HG02970 (cell line): ENCODE results near the gene UTP3.
A peak's percentile ranks its signal among the peaks of the same experiment; 100 is the strongest.
"Not testable (repeated sequence)": the region's sequence is repeated elsewhere in the genome, so short reads cannot be mapped to it uniquely, and the experiment has no call there.

Source experiments
- ATAC-seq: cut with Tn5 transposase; IDR thresholded peaks from one replicate; pipeline ENCODE4 v1.9.1; 2021; ENCODE audit warnings: mild to moderate bottlenecking, moderate library complexity, moderate number of reproducible peaks; ENCODE audit not compliant: unreplicated experiment, low FRiP score

UTP3 gene, protein sequence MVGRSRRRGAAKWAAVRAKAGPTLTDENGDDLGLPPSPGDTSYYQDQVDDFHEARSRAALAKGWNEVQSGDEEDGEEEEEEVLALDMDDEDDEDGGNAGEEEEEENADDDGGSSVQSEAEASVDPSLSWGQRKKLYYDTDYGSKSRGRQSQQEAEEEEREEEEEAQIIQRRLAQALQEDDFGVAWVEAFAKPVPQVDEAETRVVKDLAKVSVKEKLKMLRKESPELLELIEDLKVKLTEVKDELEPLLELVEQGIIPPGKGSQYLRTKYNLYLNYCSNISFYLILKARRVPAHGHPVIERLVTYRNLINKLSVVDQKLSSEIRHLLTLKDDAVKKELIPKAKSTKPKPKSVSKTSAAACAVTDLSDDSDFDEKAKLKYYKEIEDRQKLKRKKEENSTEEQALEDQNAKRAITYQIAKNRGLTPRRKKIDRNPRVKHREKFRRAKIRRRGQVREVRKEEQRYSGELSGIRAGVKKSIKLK

GRCh38 chr4:70687821-70688794, at the start of gene UTP3:
Gene UTP3, plus strand, starts transcription at chr4:70688532. Its CDS starts 146 bp downstream, at chr4:70688678.
- ATAC-seq, result peak; percentile 97

GRCh38 chr4:70640192-70640591, 48.1 kb upstream of the UTP3 start:
- ATAC-seq, result no peak

DNA sequence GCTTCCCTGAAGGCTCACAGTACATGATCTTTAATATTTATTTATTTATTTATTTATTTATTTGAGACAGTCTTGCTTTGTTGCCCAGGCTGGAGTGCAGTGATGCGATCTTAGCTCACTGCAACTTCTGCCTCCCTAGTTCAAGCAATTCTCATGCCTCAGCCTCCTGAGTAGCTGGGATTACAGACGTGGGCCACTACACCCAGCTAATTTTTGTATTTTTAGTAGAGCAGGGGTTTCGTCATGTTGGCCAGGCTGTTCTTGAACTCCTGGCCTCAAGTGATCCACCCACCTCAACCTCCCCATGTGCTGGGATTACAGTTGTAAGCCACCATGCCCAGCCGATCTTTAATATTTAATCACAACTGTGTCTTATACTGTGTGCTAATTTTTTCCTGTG, 37.6 kb upstream of the UTP3 start:
- ATAC-seq, result not testable (repeated sequence)

- no peak for ATAC-seq
Measured at GRCh38 chr4:70651864-70652506, 36.3 kb upstream of the UTP3 start.

- ATAC-seq, result no peak
Measured at GRCh38 chr4:70654605-70655011, 33.7 kb upstream of the UTP3 start.

GRCh38 chr4:70657326-70657725, 31.0 kb upstream of the UTP3 start:
- no peak for ATAC-seq

DNA sequence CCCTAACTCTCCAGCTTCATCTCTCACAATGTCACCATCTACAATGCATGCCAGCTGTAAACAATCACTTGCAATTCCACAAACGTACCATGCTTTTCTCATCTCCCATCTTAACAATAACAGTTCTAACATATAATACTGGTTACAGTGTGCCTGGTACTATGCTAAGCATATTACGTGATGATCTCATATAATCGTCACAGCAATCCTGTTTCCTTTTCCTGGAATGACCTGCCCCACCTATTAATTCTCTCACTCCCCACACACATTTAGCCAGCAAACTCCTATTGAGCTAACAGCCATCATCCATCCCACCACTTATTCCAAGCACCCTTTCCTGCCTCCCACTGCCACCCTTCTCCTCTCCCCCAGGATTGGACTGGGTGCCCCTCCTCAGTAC, 29.9 kb upstream of the UTP3 start:
- no peak for ATAC-seq

DNA sequence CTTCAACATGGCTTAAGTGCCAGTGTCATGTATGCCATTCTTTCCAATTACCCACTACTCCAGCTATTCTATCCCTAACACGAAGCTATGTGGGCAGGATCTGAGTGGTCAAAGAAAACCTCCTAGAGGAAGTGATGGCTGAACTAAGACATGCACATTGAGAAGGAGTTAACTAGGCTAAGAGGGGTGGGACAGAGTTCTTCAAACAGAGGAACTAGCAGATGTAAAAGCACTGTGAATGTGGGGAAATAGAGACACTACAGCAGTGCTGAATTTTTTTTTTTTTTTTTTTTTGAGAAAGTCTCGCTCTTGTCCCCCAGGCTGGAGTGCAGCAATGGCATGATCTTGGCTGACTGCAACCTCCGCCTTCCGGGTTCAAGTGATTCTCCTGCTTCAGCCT, 28.2 kb upstream of the UTP3 start:
- no peak for ATAC-seq

- ATAC-seq, result not testable (repeated sequence)
Measured at GRCh38 chr4:70661309-70661922, 26.9 kb upstream of the UTP3 start.

DNA sequence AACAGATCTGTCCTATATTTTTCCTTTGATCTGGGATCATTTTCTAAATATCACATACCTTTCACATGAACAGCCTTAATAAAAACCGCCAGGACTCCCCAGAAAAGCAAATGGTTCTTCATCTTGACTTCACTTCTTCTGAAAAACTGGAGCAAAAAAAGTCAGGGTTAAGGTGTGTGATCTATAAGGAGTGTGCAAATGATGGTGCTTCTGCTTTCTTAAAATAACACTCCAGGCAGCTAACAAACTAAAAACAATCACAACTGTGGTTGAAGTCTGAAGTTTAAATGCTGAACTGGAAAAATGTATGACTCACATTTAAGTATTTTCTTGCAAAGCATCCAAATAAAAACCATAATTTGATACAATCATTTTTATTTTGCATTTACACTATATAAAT, 22.0 kb upstream of the UTP3 start, which contains the start of gene JCHAIN:
JCHAIN (minus strand) TSS at position 140 of the 400 bp plus-strand sequence; CDS start at position 122, 18 bp downstream.
- no peak for ATAC-seq

GRCh38 chr4:70667740-70668535, 20.4 kb upstream of the UTP3 start:
- no peak for ATAC-seq

GRCh38 chr4:70670332-70671014, 17.9 kb upstream of the UTP3 start:
- no peak for ATAC-seq

- no peak for ATAC-seq
Measured at GRCh38 chr4:70671091-70671490, 17.2 kb upstream of the UTP3 start.

DNA sequence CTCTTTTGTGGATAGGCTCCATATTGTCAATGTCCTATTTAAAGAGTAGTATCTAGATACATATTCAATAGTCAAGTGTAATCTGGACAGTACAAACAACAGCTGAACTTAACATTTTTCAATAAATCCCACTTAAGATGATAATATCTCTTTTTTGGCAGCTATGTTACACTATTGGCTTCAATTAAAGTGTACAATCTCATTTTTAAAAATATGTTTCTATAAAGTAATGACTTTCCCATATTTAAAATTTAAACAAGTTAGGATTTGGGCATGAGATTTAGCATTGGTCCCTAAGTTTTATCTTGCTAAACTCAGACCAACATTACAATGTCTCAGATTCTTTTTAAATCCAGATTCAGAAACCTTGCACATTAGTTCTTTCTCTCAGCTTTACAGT, 14.1 kb upstream of the UTP3 start:
- no peak for ATAC-seq

DNA sequence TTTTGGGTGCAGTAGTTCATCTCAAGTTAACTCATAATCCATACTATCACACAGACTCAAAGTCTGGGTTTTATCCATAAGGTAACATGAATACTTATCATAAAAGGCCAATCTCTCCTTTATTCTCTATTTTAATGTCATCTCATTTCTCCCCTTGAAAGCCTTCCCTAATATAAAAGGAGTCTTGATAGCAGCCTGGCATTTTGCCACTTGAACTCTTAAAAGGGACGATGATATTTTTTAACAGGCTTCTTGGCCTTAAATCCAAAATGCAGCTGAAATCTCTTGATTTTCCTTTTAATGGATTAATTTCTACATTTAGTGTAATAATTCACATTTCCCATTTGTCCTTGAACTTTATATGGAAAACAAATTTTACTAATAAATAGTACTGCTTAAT, 13.6 kb upstream of the UTP3 start:
- ATAC-seq, result no peak

- ATAC-seq, result no peak
Measured at GRCh38 chr4:70676554-70677090, 11.7 kb upstream of the UTP3 start.

GRCh38 chr4:70678383-70678999, 9.8 kb upstream of the UTP3 start:
- ATAC-seq, result peak; percentile 66

DNA sequence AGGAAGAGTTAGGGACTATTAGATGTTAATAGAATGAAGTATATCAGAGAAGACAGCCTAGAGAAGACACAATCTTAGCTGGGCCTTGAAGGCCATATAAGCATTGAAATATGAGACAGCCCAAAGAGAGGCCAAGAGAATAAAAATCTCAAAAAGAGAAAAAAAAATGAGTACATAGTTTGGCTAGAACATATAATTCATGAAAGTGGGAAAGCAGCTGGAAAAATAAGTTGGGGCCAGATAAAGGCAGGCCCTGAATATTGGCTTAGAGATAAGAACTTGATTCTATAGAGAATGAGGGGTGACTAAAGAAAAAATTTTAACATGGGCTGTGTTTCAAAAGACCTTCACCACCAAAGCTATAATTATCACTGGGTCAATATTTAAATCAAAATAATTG, 7.4 kb upstream of the UTP3 start:
- ATAC-seq, result no peak
